H9 (cell line): Measurements from ENCODE around the gene GPR108. TPM values are rescaled to one million over a fixed set of nuclear protein-coding genes. Genes with fewer than 3 reads are reported as not detected.

Experiments
- DNase-seq: peaks from one replicate; pipeline ENCODE4 v3.0.0-alpha.2; 2017
- H2AFZ ChIP-seq: one replicate; pipeline ENCODE4 v1.6.1; 2013; ENCODE audit warnings: mild to moderate bottlenecking, low read length, control low read depth, moderate library complexity
- H2AK5ac ChIP-seq: 2 replicates; pipeline ENCODE4 v1.6.1; 2013; ENCODE audit warnings: low read length, control low read depth, mixed read lengths; ENCODE audit not compliant: insufficient read length
- H2BK120ac ChIP-seq: one replicate; pipeline ENCODE4 v1.6.1; 2013; ENCODE audit warnings: low read depth, mild to moderate bottlenecking, low read length, control low read depth, inconsistent platforms; ENCODE audit not compliant: poor library complexity, severe bottlenecking
- H2BK12ac ChIP-seq: 2 replicates; pipeline ENCODE4 v1.6.1; 2013; ENCODE audit warnings: low read length, control low read depth, mixed read lengths, low read depth; ENCODE audit not compliant: insufficient read length
- H2BK15ac ChIP-seq: 2 replicates; pipeline ENCODE4 v1.6.1; 2013; ENCODE audit warnings: low read depth, low read length, control low read depth
- H2BK20ac ChIP-seq: one replicate; pipeline ENCODE4 v1.6.1; 2013; ENCODE audit warnings: low read depth, mild to moderate bottlenecking, low read length, control low read depth, inconsistent platforms; ENCODE audit not compliant: poor library complexity, severe bottlenecking
- H2BK5ac ChIP-seq: 2 replicates; pipeline ENCODE4 v1.6.1; 2013; ENCODE audit warnings: low read length, control low read depth, mixed read lengths; ENCODE audit not compliant: insufficient read length
- H3K14ac ChIP-seq: 2 replicates; pipeline ENCODE4 v1.6.1; 2013; ENCODE audit warnings: low read length, control low read depth; ENCODE audit not compliant: insufficient read depth
- H3K18ac ChIP-seq: 2 replicates; pipeline ENCODE4 v1.6.1; 2013; ENCODE audit warnings: low read depth, mild to moderate bottlenecking, mixed read lengths, low read length, control low read depth; ENCODE audit not compliant: insufficient read length
- H3K23ac ChIP-seq: 2 replicates; pipeline ENCODE4 v1.6.1; 2013; ENCODE audit warnings: low read length, control low read depth, mixed read lengths, low read depth; ENCODE audit not compliant: insufficient read length
- H3K23me2 ChIP-seq: 2 replicates; pipeline ENCODE4 v1.6.1; 2013; ENCODE audit warnings: low read depth, mild to moderate bottlenecking, mixed read lengths, low read length, control low read depth; ENCODE audit not compliant: insufficient read length, poor library complexity, severe bottlenecking
- H3K27ac ChIP-seq: 2 replicates; pipeline ENCODE4 v1.5.1; 2013; ENCODE audit warnings: low read length, control low read depth, mixed read lengths, low read depth; ENCODE audit not compliant: insufficient read length
- H3K27me3 ChIP-seq: 2 replicates; pipeline ENCODE4 v1.6.1; 2013; ENCODE audit warnings: low read length, control low read depth, inconsistent platforms; ENCODE audit not compliant: insufficient read depth
- H3K4ac ChIP-seq: 2 replicates; pipeline ENCODE4 v1.6.1; 2013; ENCODE audit warnings: low read depth, mild to moderate bottlenecking, control low read depth, inconsistent platforms, low read length, moderate library complexity
- H3K4me1 ChIP-seq: 2 replicates; pipeline ENCODE4 v1.6.1; 2013; ENCODE audit warnings: low read length, control low read depth, inconsistent platforms; ENCODE audit not compliant: insufficient read depth
- H3K4me2 ChIP-seq: 2 replicates; pipeline ENCODE4 v1.6.1; 2013; ENCODE audit warnings: low read length, control low read depth, mixed read lengths; ENCODE audit not compliant: insufficient read length, insufficient read depth
- H3K56ac ChIP-seq: 2 replicates; pipeline ENCODE4 v1.6.1; 2013; ENCODE audit warnings: low read depth, mild to moderate bottlenecking, mixed read lengths, low read length, control low read depth; ENCODE audit not compliant: insufficient read length
- H3K79me1 ChIP-seq: 2 replicates; pipeline ENCODE4 v1.6.1; 2013; ENCODE audit warnings: low read depth, mild to moderate bottlenecking, moderate library complexity, low read length, control low read depth, inconsistent platforms; ENCODE audit not compliant: insufficient read depth, poor library complexity, severe bottlenecking
- H3K79me2 ChIP-seq: 2 replicates; pipeline ENCODE4 v1.6.1; 2013; ENCODE audit warnings: low read length, control low read depth, inconsistent platforms; ENCODE audit not compliant: insufficient read depth
- H3K9ac ChIP-seq: 2 replicates; pipeline ENCODE4 v1.6.1; 2013; ENCODE audit warnings: low read length, control low read depth, mixed read lengths; ENCODE audit not compliant: insufficient read length; ENCODE audit errors: extremely low read depth
- H3K9me3 ChIP-seq: one replicate; pipeline ENCODE4 v1.6.1; 2013; ENCODE audit warnings: low read depth, low read length, inconsistent platforms; ENCODE audit not compliant: control insufficient read depth
- H3T11ph ChIP-seq: one replicate; pipeline ENCODE4 v1.6.1; 2013; ENCODE audit warnings: mild to moderate bottlenecking, low read length, control low read depth, inconsistent platforms
- H4K20me1 ChIP-seq: one replicate; pipeline ENCODE4 v1.6.1; 2013; ENCODE audit not compliant: control insufficient read depth, insufficient read length, insufficient read depth
- H4K5ac ChIP-seq: 2 replicates; pipeline ENCODE4 v1.6.1; 2013; ENCODE audit warnings: low read depth, mild to moderate bottlenecking, mixed read lengths, low read length, control low read depth; ENCODE audit not compliant: insufficient read length
- H4K8ac ChIP-seq: replicated peaks from 2 replicates; pipeline ENCODE4 v1.6.1; 2013; ENCODE audit warnings: low read length, control low read depth, mixed read lengths, low read depth; ENCODE audit not compliant: insufficient read length
- H4K91ac ChIP-seq: 2 replicates; pipeline ENCODE4 v1.6.1; 2013; ENCODE audit warnings: low read depth, mild to moderate bottlenecking, moderate library complexity, mixed read lengths, low read length, control low read depth; ENCODE audit not compliant: insufficient read length
- H3K27ac Mint-ChIP-seq, 3 experiments: 2 replicates in 2 of 3; 3 replicates in 1 of 3; pipeline ENCODE4 v1.8.0; 2020 to 2021; ENCODE audit warnings: mixed read lengths in 3 of 3, mild to moderate bottlenecking in 1 of 3, moderate library complexity in 1 of 3
- H3K27me3 Mint-ChIP-seq: 2 replicates; pipeline ENCODE4 v1.8.0; 2021; ENCODE audit warnings: low read depth, mild to moderate bottlenecking, moderate library complexity, mixed read lengths
- H3K36me3 Mint-ChIP-seq, 3 experiments: 2 replicates in 2 of 3; 3 replicates in 1 of 3; pipeline ENCODE4 v1.8.0; 2020 to 2021; ENCODE audit warnings: low read depth in 3 of 3, mixed read lengths in 3 of 3; ENCODE audit not compliant: insufficient read depth in 1 of 3
- H3K4me1 Mint-ChIP-seq, 2 experiments: 2 replicates each; pipeline ENCODE4 v1.8.0; 2020; ENCODE audit warnings: mixed read lengths in 2 of 2
- H3K4me3 Mint-ChIP-seq, 2 experiments: 2 replicates in 1 of 2; 3 replicates in 1 of 2; pipeline ENCODE4 v1.8.0; 2020 to 2021; ENCODE audit warnings: mild to moderate bottlenecking in 2 of 2, mixed read lengths in 2 of 2, moderate library complexity in 1 of 2
- H3K9me3 Mint-ChIP-seq, 2 experiments: 2 replicates in 1 of 2; 3 replicates in 1 of 2; pipeline ENCODE4 v1.8.0; 2020; ENCODE audit warnings: mild to moderate bottlenecking in 2 of 2, mixed read lengths in 2 of 2, moderate library complexity in 1 of 2
- WGBS: extraction: QIAGEN DNeasy Blood & Tissue Kit; methylation state at CpG from one replicate; pipeline ENCODE4 v1.1.7; 2013; ENCODE audit warnings: missing lambda C conversion rate, low lambda C conversion rate, mixed read lengths; ENCODE audit not compliant: insufficient read length; ENCODE audit errors: extremely low coverage; 5-methylcytosine and 5-hydroxymethylcytosine counted together
- total RNA-seq: library from RNA; stranded (reverse); gene quantifications from 2 replicates; pipeline ENCODE4 v1.2.1, GENCODE V29; 2021
- TF ChIP-seq, protein P1 (sequence below): fragments of 200-600 bp; sonication (generic); conservative IDR thresholded peaks from 3 replicates; pipeline ENCODE4 v1.8.0; 2021; ENCODE audit warnings: antibody characterized with exemption, mild to moderate bottlenecking

GPR108 gene
- total RNA-seq, 1 experiment from 2014 or later, result 38.2 TPM

DNA sequence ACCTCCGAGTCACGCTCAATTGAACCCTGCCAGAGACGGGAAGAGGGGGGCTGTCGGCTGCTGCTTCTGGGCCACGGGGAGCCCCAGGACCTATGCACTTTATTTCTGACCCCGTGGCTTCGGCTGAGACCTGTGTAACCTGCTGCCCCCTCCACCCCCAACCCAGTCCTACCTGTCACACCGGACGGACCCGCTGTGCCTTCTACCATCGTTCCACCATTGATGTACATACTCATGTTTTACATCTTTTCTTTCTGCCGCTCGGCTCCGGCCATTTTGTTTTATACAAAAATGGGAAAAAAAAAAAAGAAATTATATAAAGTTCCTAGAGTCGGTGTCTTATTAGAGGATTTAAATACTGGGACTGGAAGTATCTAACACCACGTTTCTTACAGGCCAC lies 13.8 kb upstream of the GPR108 start:
- no CpG with 5 or more reads among the region's 16 CpGs for WGBS
- H3K27ac Mint-ChIP-seq, result no peak overlapping the region

More for the DNA sequence above, 13.8 kb upstream of the GPR108 start:
- Histone ChIP-seq H3K18ac (no peak overlapping the region), H3T11ph (no peak overlapping the region), H2BK120ac (no peak overlapping the region), H2BK15ac (no peak overlapping the region), H3K4me1 (no peaks in the 10 kb centered on the region; the same call in 1 of the 2 replicates), H2AK5ac (no peak overlapping the region), H3K14ac (no peak overlapping the region), H3K27ac (no peak overlapping the region), H4K91ac (no peak overlapping the region), H4K8ac (no peak overlapping the region), H3K23me2 (peaks cover 4% of the 10 kb centered on the region), H3K23ac (no peak overlapping the region), H3K79me1 (no peaks in the 10 kb centered on the region), H3K9me3 (no peaks in the 10 kb centered on the region), H2BK5ac (no peak overlapping the region), H3K4me2 (no peak overlapping the region), H3K27me3 (no peaks in the 10 kb centered on the region; the same call in 1 of the 2 replicates), H3K9ac (no peak overlapping the region), H4K5ac (no peak overlapping the region), H2BK20ac (no peak overlapping the region), H3K79me2 (no peaks in the 10 kb centered on the region), H2AFZ (no peak overlapping the region), H3K4ac (no peak overlapping the region), H3K56ac (no peak overlapping the region), H4K20me1 (no peaks in the 10 kb centered on the region), H2BK12ac (no peak overlapping the region)
- H3K4me3 Mint-ChIP-seq, result no peak overlapping the region; a peak in 2 of 5 replicates
- H3K4me1 Mint-ChIP-seq, result peaks cover 5% of the 10 kb centered on the region in 2 experiments; a peak in 2 of 4 replicates
- H3K9me3 Mint-ChIP-seq, result no peaks in the 10 kb centered on the region
- no peaks in the 10 kb centered on the region for H3K27me3 Mint-ChIP-seq
- TF ChIP-seq, protein P1, sequence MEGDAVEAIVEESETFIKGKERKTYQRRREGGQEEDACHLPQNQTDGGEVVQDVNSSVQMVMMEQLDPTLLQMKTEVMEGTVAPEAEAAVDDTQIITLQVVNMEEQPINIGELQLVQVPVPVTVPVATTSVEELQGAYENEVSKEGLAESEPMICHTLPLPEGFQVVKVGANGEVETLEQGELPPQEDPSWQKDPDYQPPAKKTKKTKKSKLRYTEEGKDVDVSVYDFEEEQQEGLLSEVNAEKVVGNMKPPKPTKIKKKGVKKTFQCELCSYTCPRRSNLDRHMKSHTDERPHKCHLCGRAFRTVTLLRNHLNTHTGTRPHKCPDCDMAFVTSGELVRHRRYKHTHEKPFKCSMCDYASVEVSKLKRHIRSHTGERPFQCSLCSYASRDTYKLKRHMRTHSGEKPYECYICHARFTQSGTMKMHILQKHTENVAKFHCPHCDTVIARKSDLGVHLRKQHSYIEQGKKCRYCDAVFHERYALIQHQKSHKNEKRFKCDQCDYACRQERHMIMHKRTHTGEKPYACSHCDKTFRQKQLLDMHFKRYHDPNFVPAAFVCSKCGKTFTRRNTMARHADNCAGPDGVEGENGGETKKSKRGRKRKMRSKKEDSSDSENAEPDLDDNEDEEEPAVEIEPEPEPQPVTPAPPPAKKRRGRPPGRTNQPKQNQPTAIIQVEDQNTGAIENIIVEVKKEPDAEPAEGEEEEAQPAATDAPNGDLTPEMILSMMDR, result no peak
- H3K36me3 Mint-ChIP-seq, result peaks cover 27 to 67% (median 63%) of the 10 kb centered on the region in 3 experiments
- no peak for DNase-seq
